Heart right ventricle (tissue), 16 donors: Measurements from ENCODE around the gene KBTBD4. TPM values are rescaled to one million over a fixed set of nuclear protein-coding genes. Genes with fewer than 3 reads are reported as not detected.

ENCODE experiments used
- ATAC-seq, 8 donors: fragments of 200-7000 bp; cut with Tn5 transposase; one replicate each; pipeline ENCODE4 v1.9.1; 2020; ENCODE audit warnings: mild to moderate bottlenecking in 8 of 8, moderate library complexity in 8 of 8, moderate number of reproducible peaks in 1 of 8
- DNase-seq, 2 donors: peaks; one replicate each; pipeline ENCODE4 v3.0.0-alpha.2; 2020
- H3K27ac ChIP-seq, 10 donors: fragments of 200-600 bp; sonication (generic) in 2 of 10; one replicate each; pipeline versions ENCODE4 v1.5.0 to v1.8.0; 2020 to 2022; ENCODE audit warnings: mild to moderate bottlenecking in 3 of 10
- H3K27me3 ChIP-seq, 7 donors: fragments of 200-600 bp; one replicate each; pipeline ENCODE4 v1.8.0; 2021 to 2022; ENCODE audit warnings: mild to moderate bottlenecking in 2 of 7
- H3K36me3 ChIP-seq, 9 donors: fragments of 200-600 bp; sonication (generic) in 1 of 9; one replicate each; pipeline versions ENCODE4 v1.5.0 to v1.8.0; 2020 to 2022; ENCODE audit warnings: mild to moderate bottlenecking in 2 of 9
- H3K4me1 ChIP-seq, 9 donors: fragments of 200-600 bp; sonication (generic) in 1 of 9; one replicate each; pipeline versions ENCODE4 v1.5.0 to v1.8.0; 2020 to 2022; ENCODE audit warnings: mild to moderate bottlenecking in 4 of 9
- H3K4me3 ChIP-seq, 10 donors: fragments of 200-600 bp; sonication (generic) in 2 of 10; one replicate each; pipeline versions ENCODE4 v1.5.0 to v1.8.0; 2020 to 2022; ENCODE audit warnings: mild to moderate bottlenecking in 7 of 10, moderate library complexity in 2 of 10
- H3K9me3 ChIP-seq, 11 donors: fragments of 200-600 bp in 10 of 11; sonication (generic) in 2 of 11; one replicate each; pipeline versions ENCODE4 v1.5.0 to v1.8.0; 2013 to 2022; ENCODE audit warnings: mild to moderate bottlenecking in 2 of 11, control low read depth in 1 of 11, moderate library complexity in 1 of 11
- WGBS, 2 donors: extraction: QIAGEN DNeasy Blood & Tissue Kit; methylation state at CpG; one replicate each; pipeline ENCODE4 v1.1.7; 2013; ENCODE audit warnings: inconsistent platforms in 1 of 2; 5-methylcytosine and 5-hydroxymethylcytosine counted together
- intact Hi-C, 10 donors: fragments of 100-400 bp; cut with DNase I; formaldehyde crosslinking; loops; one replicate each; pipeline versions ENCODE4 v1.11.1 to v1.14.2; 2022
- polyA plus RNA-seq, 2 donors: library from polyadenylated mRNA; stranded (reverse); fragments of 200-250 nt; gene quantifications; one replicate each; pipeline ENCODE4 v1.2.3, GENCODE V29; 2013
- total RNA-seq, 10 donors: library from RNA; stranded (reverse); fragmentation: NEBNext Ultra II Directional in 3 of 10; extraction: Animal tissue kit (Norgen Biotek cat#: 25700) in 3 of 10; gene quantifications; one replicate each; pipeline versions ENCODE4 v1.2.1 to v1.2.4, GENCODE V29; 2021 to 2023
- TF ChIP-seq, protein P1 (sequence below), 9 donors: fragments of 200-600 bp; sonication (generic) in 2 of 9; IDR thresholded peaks; one replicate each; pipeline versions ENCODE4 v1.5.0 to v1.8.0; 2021 to 2022; ENCODE audit warnings: antibody characterized with exemption in 9 of 9, mild to moderate bottlenecking in 5 of 9, moderate library complexity in 1 of 9
- donor health status: Arrhythmogenic right ventricular cardiomyopathy.
- donor health status: ischemic (EF 13 %, LVEDD 7.1; RV severe dilation, severe dysfunction).
- donor health status: healthy with polysubstance abuse.
- donor health status: DM: no; HTN: yes; CAD: no.
- donor health status: DM: no; HTN: no; CAD: no.
- donor health status: ischemic (EF 25% LVEDD 6.9; RV normal size, moderate dysfunction).
- donor health status: ischemic (EF 25% LVEDD 5.7; RV mildly dilated, moderate dysfunction).
- donor health status: healthy.
- donor health status: DM: yes; HTN: yes; CAD: no.
- donor health status: Ischemic cardiomyopathy.
- donor health status: ischemic (EF 35%, LVEDD 5.7; RV mildly dilated, moderate dysfunction).
- donor health status: nonischemic (EF 11% LVEDD 7.7; RV severe dilation, severe dysfunction).
- donor health status: DM: yes; HTN: yes; CAD: no.
- donor health status: PGD.
- donor health status: ischemic (EF 29% LVEDD 5.4; RV normal size, mild dysfunction).
- donor health status: nonischemic (EF 23%, LVEDD 6.1; RV moderate dilation, normal function).

Gene KBTBD4
- total and polyA plus RNA-seq, 12 donors: 3.1 to 21.0 (median 16.0) TPM

- peaks cover 5 to 38% (median 25%) of the 10 kb centered on the region in 9 donors for H3K4me1 ChIP-seq
- intact Hi-C loops: loop anchor here in 2 of 10 donors (10.0 kb wide), 3 partner anchors 117 to 237 kb away; partner anchors contain the start of gene SPI1 (in 2 of the 2)
- H3K9me3 ChIP-seq: no peaks in the 10 kb centered on the region
- H3K27ac ChIP-seq: peak overlapping the region in 1 of 10 donors; percentile 12
- DNase-seq (no peak), ATAC-seq (peak in 5 of 8 donors; percentile 26 to 59 (median 48))
- no peaks in the 10 kb centered on the region for H3K27me3 ChIP-seq
- no peak overlapping the region for H3K4me3 ChIP-seq
- WGBS, 2 donors: 52 to 65% methylated on average over 6 of the region's 6 CpGs
- TF ChIP-seq, protein P1, sequence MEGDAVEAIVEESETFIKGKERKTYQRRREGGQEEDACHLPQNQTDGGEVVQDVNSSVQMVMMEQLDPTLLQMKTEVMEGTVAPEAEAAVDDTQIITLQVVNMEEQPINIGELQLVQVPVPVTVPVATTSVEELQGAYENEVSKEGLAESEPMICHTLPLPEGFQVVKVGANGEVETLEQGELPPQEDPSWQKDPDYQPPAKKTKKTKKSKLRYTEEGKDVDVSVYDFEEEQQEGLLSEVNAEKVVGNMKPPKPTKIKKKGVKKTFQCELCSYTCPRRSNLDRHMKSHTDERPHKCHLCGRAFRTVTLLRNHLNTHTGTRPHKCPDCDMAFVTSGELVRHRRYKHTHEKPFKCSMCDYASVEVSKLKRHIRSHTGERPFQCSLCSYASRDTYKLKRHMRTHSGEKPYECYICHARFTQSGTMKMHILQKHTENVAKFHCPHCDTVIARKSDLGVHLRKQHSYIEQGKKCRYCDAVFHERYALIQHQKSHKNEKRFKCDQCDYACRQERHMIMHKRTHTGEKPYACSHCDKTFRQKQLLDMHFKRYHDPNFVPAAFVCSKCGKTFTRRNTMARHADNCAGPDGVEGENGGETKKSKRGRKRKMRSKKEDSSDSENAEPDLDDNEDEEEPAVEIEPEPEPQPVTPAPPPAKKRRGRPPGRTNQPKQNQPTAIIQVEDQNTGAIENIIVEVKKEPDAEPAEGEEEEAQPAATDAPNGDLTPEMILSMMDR (IDR thresholded peaks at IDR 0.05): no peak
- peaks cover 0 to 27% (median under 1%) of the 10 kb centered on the region in 9 donors for H3K36me3 ChIP-seq
These were observed 32.6 kb upstream of the KBTBD4 start for GRCh38 chr11:47611348-47611794.

DNA sequence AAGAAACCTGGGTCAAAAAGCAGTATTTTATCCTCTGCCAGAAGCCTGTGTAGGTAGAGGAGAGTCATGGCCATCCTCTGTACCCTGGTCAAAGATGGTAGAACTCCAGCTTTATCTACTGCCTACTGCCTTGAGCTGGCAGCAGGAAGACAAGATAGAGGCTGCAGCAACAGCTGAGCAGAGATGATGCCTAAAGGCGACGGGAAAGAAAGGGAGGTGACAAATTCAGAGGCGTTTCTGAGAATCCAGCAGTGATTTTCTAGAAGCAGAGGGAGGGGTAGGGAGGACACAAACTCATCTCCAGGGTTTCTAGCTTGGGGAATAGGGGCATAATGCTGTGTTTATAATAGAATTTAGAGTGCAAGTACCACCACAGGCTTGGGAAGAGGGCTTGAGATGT lies 30.9 kb upstream of the KBTBD4 start:
- Histone ChIP-seq H3K27me3 (no peaks in the 10 kb centered on the region), H3K27ac (no peak overlapping the region), H3K4me3 (no peak overlapping the region), H3K9me3 (no peaks in the 10 kb centered on the region), H3K36me3 (peaks cover 0 to 20% (median 0%) of the 10 kb centered on the region in 9 donors), H3K4me1 (peaks cover 5 to 41% (median 29%) of the 10 kb centered on the region in 9 donors)
- TF ChIP-seq, protein P1 (IDR thresholded peaks at IDR 0.05): no peak
- DNase-seq (no peak), ATAC-seq (no peak)
- 79 to 81% methylated on average over 3 of the region's 3 CpGs for WGBS, 2 donors
- intact Hi-C loops: loop anchor here in 3 of 10 donors (5.0 to 10.0 kb wide), 4 partner anchors 37 to 235 kb away; partner anchors contain the start of gene SPI1 (in 2 of the 3)

- Histone ChIP-seq H3K4me1 (peaks cover 5 to 41% (median 29%) of the 10 kb centered on the region in 9 donors), H3K27me3 (no peaks in the 10 kb centered on the region), H3K9me3 (no peaks in the 10 kb centered on the region), H3K36me3 (peaks cover 0 to 20% (median 0%) of the 10 kb centered on the region in 9 donors), H3K4me3 (no peak overlapping the region), H3K27ac (peak overlapping the region in 6 of 10 donors; percentile 20 to 66 (median 36))
- TF ChIP-seq, protein P1 (IDR thresholded peaks at IDR 0.05): no peak
- 31 to 42% methylated on average over 7 of the region's 7 CpGs for WGBS, 2 donors
- intact Hi-C loops: loop anchor here in 1 of 10 donors (5.0 kb wide), 1 partner anchor 35 kb away; no protein-coding TSS in a partner anchor
- DNase-seq (peak; percentile 35 to 40), ATAC-seq (peak; percentile 52 to 70 (median 68))
These were observed 28.6 kb upstream of the KBTBD4 start for GRCh38 chr11:47607380-47607779.

GRCh38 chr11:47606731-47607130 lies 28.0 kb upstream of the KBTBD4 start:
- intact Hi-C loops: loop anchor here in 1 of 10 donors (5.0 kb wide), 1 partner anchor 34 kb away; no protein-coding TSS in a partner anchor
- whole genome bisulfite sequencing, 2 donors: 19 to 27% methylated on average over 5 of the region's 5 CpGs
- peaks cover 5 to 41% (median 29%) of the 10 kb centered on the region in 9 donors for H3K4me1 ChIP-seq
- ATAC-seq (peak; percentile 54 to 87 (median 82)), DNase-seq (peak in 1 of 2 donors; percentile 34)
- peaks cover 0 to 20% (median 0%) of the 10 kb centered on the region in 9 donors for H3K36me3 ChIP-seq
- H3K4me3 ChIP-seq: no peak overlapping the region
- no peaks in the 10 kb centered on the region for H3K9me3 ChIP-seq
- TF ChIP-seq, protein P1 (IDR thresholded peaks at IDR 0.05): no peak
- H3K27ac ChIP-seq: peak overlapping the region in 6 of 10 donors; percentile 7 to 66 (median 30)
- H3K27me3 ChIP-seq: no peaks in the 10 kb centered on the region
